DND-41 (cell line): ENCODE results near the gene TMEM255A.

ENCODE experiments used
- ATAC-seq: fragments of 200-7000 bp; cut with Tn5 transposase; 3 replicates; pipeline ENCODE4 v1.9.1; 2021; ENCODE audit warnings: low read depth; ENCODE audit not compliant: insufficient read depth
- DNase-seq: peaks from one replicate; pipeline ENCODE4 v3.0.0-alpha.2; 2020
- H2AFZ ChIP-seq: 2 replicates; pipeline ENCODE4 v1.6.0; 2012; ENCODE audit warnings: low read depth, low read length
- H3K27ac ChIP-seq: 2 replicates; pipeline ENCODE4 v1.5.1; 2012; ENCODE audit warnings: low read length, inconsistent platforms
- H3K27me3 ChIP-seq: fragments of 200-600 bp; sonication (generic); 2 replicates; pipeline ENCODE4 v1.6.0; 2012; ENCODE audit warnings: low read length, mild to moderate bottlenecking, inconsistent platforms; ENCODE audit not compliant: insufficient read depth, poor library complexity
- H3K36me3 ChIP-seq: 2 replicates; pipeline ENCODE4 v1.5.1; 2012; ENCODE audit warnings: low read length, inconsistent platforms; ENCODE audit not compliant: insufficient read depth
- H3K4me1 ChIP-seq: 2 replicates; pipeline ENCODE4 v1.5.1; 2012; ENCODE audit warnings: mild to moderate bottlenecking, low read length; ENCODE audit not compliant: insufficient read depth
- H3K4me2 ChIP-seq: 2 replicates; pipeline ENCODE4 v1.6.0; 2012; ENCODE audit warnings: mild to moderate bottlenecking, moderate library complexity, low read length, inconsistent platforms; ENCODE audit not compliant: insufficient read depth
- H3K4me3 ChIP-seq, 2 experiments: fragments of 200-600 bp in 1 of 2; shearing (Covaris generic) in 1 of 2; 2 replicates each; pipeline ENCODE4 v1.5.1; 2012 to 2016; ENCODE audit warnings: inconsistent platforms in 2 of 2, low read length in 2 of 2, mild to moderate bottlenecking in 2 of 2, low read depth in 1 of 2, moderate library complexity in 1 of 2
- H3K79me2 ChIP-seq: 2 replicates; pipeline ENCODE4 v1.6.0; 2012; ENCODE audit warnings: low read length, inconsistent platforms; ENCODE audit not compliant: insufficient read depth
- H3K9ac ChIP-seq: 2 replicates; pipeline ENCODE4 v1.6.0; 2012; ENCODE audit warnings: low read depth, mild to moderate bottlenecking, inconsistent platforms, low read length, moderate library complexity
- H3K9me3 ChIP-seq: 2 replicates; pipeline ENCODE4 v1.5.1; 2012; ENCODE audit warnings: low read length, moderate library complexity, mild to moderate bottlenecking, inconsistent platforms; ENCODE audit not compliant: insufficient read depth, severe bottlenecking
- H4K20me1 ChIP-seq: 2 replicates; pipeline ENCODE4 v1.6.0; 2012; ENCODE audit warnings: low read length; ENCODE audit not compliant: insufficient read depth
- EZH2 ChIP-seq: IDR thresholded peaks from 3 replicates; pipeline ENCODE4 v1.6.1; 2012; ENCODE audit warnings: borderline replicate concordance, low read depth, mild to moderate bottlenecking, moderate library complexity, low read length, inconsistent platforms; ENCODE audit not compliant: severe bottlenecking
- TF ChIP-seq, protein P1 (sequence below): IDR thresholded peaks from 2 replicates; pipeline ENCODE4 v1.5.1; 2012; ENCODE audit warnings: borderline replicate concordance, low read length, moderate library complexity, mild to moderate bottlenecking; ENCODE audit not compliant: poor library complexity, severe bottlenecking; ENCODE audit errors: extremely low read depth

The TMEM255A gene

GRCh38 chrX:120335289-120335688 lies 24.0 kb upstream of the TMEM255A start:
- ATAC-seq (no peak), DNase-seq (no peak)
- no peaks in the 10 kb centered on the region for H3K36me3 ChIP-seq
- peaks cover 5% of the 10 kb centered on the region for H3K9me3 ChIP-seq
- no peaks in the 10 kb centered on the region for H3K4me1 ChIP-seq
- no peak overlapping the region for H3K9ac ChIP-seq
- H3K79me2 ChIP-seq = no peaks in the 10 kb centered on the region
- H3K4me2 ChIP-seq = no peak overlapping the region
- no peaks in the 10 kb centered on the region for H4K20me1 ChIP-seq
- H3K4me3 ChIP-seq = no peak overlapping the region
- no peak overlapping the region for H3K27ac ChIP-seq
- TF ChIP-seq EZH2 = no peak
- TF ChIP-seq, protein P1, sequence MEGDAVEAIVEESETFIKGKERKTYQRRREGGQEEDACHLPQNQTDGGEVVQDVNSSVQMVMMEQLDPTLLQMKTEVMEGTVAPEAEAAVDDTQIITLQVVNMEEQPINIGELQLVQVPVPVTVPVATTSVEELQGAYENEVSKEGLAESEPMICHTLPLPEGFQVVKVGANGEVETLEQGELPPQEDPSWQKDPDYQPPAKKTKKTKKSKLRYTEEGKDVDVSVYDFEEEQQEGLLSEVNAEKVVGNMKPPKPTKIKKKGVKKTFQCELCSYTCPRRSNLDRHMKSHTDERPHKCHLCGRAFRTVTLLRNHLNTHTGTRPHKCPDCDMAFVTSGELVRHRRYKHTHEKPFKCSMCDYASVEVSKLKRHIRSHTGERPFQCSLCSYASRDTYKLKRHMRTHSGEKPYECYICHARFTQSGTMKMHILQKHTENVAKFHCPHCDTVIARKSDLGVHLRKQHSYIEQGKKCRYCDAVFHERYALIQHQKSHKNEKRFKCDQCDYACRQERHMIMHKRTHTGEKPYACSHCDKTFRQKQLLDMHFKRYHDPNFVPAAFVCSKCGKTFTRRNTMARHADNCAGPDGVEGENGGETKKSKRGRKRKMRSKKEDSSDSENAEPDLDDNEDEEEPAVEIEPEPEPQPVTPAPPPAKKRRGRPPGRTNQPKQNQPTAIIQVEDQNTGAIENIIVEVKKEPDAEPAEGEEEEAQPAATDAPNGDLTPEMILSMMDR = no peak
- H3K27me3 ChIP-seq = no peaks in the 10 kb centered on the region
- no peak overlapping the region for H2AFZ ChIP-seq

DNA sequence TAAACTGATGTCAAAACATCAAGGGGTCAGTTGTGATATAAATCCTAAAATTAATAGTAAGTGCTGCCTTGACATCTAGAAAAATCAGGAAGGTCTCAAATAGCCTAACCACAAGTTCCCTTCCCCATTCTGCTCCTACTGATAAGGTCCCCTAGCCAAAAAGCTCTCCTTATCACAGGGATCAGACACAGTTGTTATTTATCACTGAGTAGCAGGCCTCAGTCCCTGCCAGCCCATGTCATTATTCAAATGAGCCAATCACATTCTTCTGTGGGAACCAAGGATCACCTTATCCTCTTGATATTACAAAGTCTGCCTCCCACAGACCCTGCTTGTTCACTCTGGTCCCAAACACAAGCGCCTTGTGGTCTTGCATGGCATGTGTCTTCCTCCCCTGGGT lies 23.3 kb upstream of the TMEM255A start:
- ATAC-seq (no peak), DNase-seq (no peak)

GRCh38 chrX:120334151-120334550 lies 22.9 kb upstream of the TMEM255A start:
- no peak for ATAC-seq

More for the DNA sequence above, 23.3 kb upstream of the TMEM255A start:
- Histone ChIP-seq H2AFZ (no peak overlapping the region), H3K4me1 (no peaks in the 10 kb centered on the region), H3K36me3 (no peaks in the 10 kb centered on the region), H3K4me2 (no peak overlapping the region), H3K9me3 (peaks cover 5% of the 10 kb centered on the region), H3K27me3 (no peaks in the 10 kb centered on the region), H4K20me1 (no peaks in the 10 kb centered on the region), H3K79me2 (no peaks in the 10 kb centered on the region), H3K27ac (no peak overlapping the region), H3K9ac (no peak overlapping the region), H3K4me3 (no peak overlapping the region)
- no peak for TF ChIP-seq EZH2
- TF ChIP-seq, protein P1 = no peak

More at GRCh38 chrX:120334151-120334550, 22.9 kb upstream of the TMEM255A start:
- Histone ChIP-seq H3K36me3 (no peaks in the 10 kb centered on the region), H3K4me3 (no peak overlapping the region), H2AFZ (no peak overlapping the region), H3K9me3 (peaks cover 5% of the 10 kb centered on the region), H4K20me1 (no peaks in the 10 kb centered on the region), H3K27me3 (no peaks in the 10 kb centered on the region), H3K27ac (no peak overlapping the region), H3K4me2 (no peak overlapping the region), H3K9ac (no peak overlapping the region), H3K79me2 (no peaks in the 10 kb centered on the region), H3K4me1 (no peaks in the 10 kb centered on the region)
- no peak for TF ChIP-seq EZH2
- TF ChIP-seq, protein P1 = no peak
- no peak for DNase-seq
